GM12864 (cell line): ENCODE data around the gene CHCHD1.
A peak's percentile ranks its signal among the peaks of the same experiment; 100 is the strongest.
"Not testable (repeated sequence)": the region's sequence is repeated elsewhere in the genome, so short reads cannot be mapped to it uniquely, and the experiment has no call there.

ENCODE experiments used
- DNase-seq: peaks from one replicate; pipeline ENCODE4 v3.0.0-alpha.2; 2011; ENCODE audit warnings: low read depth
- H3K4me3 ChIP-seq: 2 replicates; pipeline ENCODE4 v1.5.1; 2011; ENCODE audit warnings: mild to moderate bottlenecking, low read depth, low read length, control low read depth
- TF ChIP-seq, protein P1 (sequence below): IDR thresholded peaks from 2 replicates; pipeline ENCODE4 v1.5.1; 2011; ENCODE audit warnings: low read depth, mild to moderate bottlenecking, moderate library complexity, low read length, control low read depth, inconsistent platforms; ENCODE audit errors: missing control alignments

The CHCHD1 gene

GRCh38 chr10:73781879-73782748, at the start of gene CHCHD1:
CHCHD1 (plus strand) TSS chr10:73782048; CDS start chr10:73782076, 28 bp downstream.
- TF ChIP-seq, protein P1, sequence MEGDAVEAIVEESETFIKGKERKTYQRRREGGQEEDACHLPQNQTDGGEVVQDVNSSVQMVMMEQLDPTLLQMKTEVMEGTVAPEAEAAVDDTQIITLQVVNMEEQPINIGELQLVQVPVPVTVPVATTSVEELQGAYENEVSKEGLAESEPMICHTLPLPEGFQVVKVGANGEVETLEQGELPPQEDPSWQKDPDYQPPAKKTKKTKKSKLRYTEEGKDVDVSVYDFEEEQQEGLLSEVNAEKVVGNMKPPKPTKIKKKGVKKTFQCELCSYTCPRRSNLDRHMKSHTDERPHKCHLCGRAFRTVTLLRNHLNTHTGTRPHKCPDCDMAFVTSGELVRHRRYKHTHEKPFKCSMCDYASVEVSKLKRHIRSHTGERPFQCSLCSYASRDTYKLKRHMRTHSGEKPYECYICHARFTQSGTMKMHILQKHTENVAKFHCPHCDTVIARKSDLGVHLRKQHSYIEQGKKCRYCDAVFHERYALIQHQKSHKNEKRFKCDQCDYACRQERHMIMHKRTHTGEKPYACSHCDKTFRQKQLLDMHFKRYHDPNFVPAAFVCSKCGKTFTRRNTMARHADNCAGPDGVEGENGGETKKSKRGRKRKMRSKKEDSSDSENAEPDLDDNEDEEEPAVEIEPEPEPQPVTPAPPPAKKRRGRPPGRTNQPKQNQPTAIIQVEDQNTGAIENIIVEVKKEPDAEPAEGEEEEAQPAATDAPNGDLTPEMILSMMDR: no peak
- DNase-seq: peak; percentile 57
- H3K4me3 ChIP-seq: peak within 1 kb of the TSS; percentile 93

- no peak overlapping the region for H3K4me3 ChIP-seq
- DNase-seq: no peak
- TF ChIP-seq, protein P1: no peak
Measured at GRCh38 chr10:73732426-73732825, 49.4 kb upstream of the CHCHD1 start.

- no peak overlapping the region for H3K4me3 ChIP-seq
- DNase-seq: no peak
- TF ChIP-seq, protein P1: no peak
Measured at GRCh38 chr10:73732931-73733623, 48.8 kb upstream of the CHCHD1 start.

GRCh38 chr10:73734028-73734720, 47.7 kb upstream of the CHCHD1 start:
- TF ChIP-seq, protein P1: no peak
- H3K4me3 ChIP-seq: no peak overlapping the region
- no peak for DNase-seq

GRCh38 chr10:73734796-73735305, 47.0 kb upstream of the CHCHD1 start:
- TF ChIP-seq, protein P1: no peak
- no peak overlapping the region for H3K4me3 ChIP-seq
- DNase-seq: no peak

GRCh38 chr10:73740501-73741254, 41.2 kb upstream of the CHCHD1 start:
- DNase-seq, H3K4me3 ChIP-seq: not testable (repeated sequence)
